Testis (tissue), 3 donors: Measurements from ENCODE around the gene ATP8A1. TPM values are rescaled to one million over a fixed set of nuclear protein-coding genes. Genes with fewer than 3 reads are reported as not detected.

Experiments
- DNase-seq: peaks from one replicate; pipeline ENCODE4 v3.0.0-alpha.2; 2019
- H3K27ac ChIP-seq, 2 donors: fragments of 200-600 bp; sonication (generic); one replicate each; pipeline ENCODE4 v1.5.1; 2019
- H3K27me3 ChIP-seq: fragments of 200-600 bp; sonication (generic); one replicate; pipeline ENCODE4 v1.5.1; 2019
- H3K36me3 ChIP-seq: fragments of 200-600 bp; sonication (generic); one replicate; pipeline ENCODE4 v1.5.1; 2017; ENCODE audit warnings: low read depth; ENCODE audit errors: missing control alignments
- H3K4me1 ChIP-seq: fragments of 200-600 bp; sonication (generic); one replicate; pipeline ENCODE4 v1.5.1; 2019
- H3K4me3 ChIP-seq, 2 donors: fragments of 200-600 bp; sonication (generic); one replicate each; pipeline ENCODE4 v1.5.1; 2017 to 2019
- H3K9me3 ChIP-seq: fragments of 200-600 bp; sonication (generic); one replicate; pipeline ENCODE4 v1.5.1; 2017
- CTCF ChIP-seq, 3 experiments: fragments of 450-650 bp in 2 of 3; fragments of 200-600 bp in 1 of 3; sonication (generic) in 1 of 3; IDR thresholded peaks; one replicate each; pipeline ENCODE4 v1.5.1; 2016 to 2019; ENCODE audit warnings: antibody characterized with exemption in 3 of 3, mild to moderate bottlenecking in 2 of 3, moderate library complexity in 1 of 3
- POLR2A ChIP-seq: fragments of 450-650 bp; IDR thresholded peaks from one replicate; pipeline ENCODE4 v1.6.1; 2017; ENCODE audit warnings: antibody characterized with exemption, mild to moderate bottlenecking, moderate library complexity
- WGBS, 2 donors: methylation state at CpG; one replicate each; pipeline ENCODE4 v1.1.5; 2018; 5-methylcytosine and 5-hydroxymethylcytosine counted together
- intact Hi-C: fragments of 100-400 bp; cut with DNase I; formaldehyde crosslinking; loops from one replicate; pipeline ENCODE4 v1.15.1; 2023; ENCODE audit warnings: low total_unique reads
- polyA plus RNA-seq: library from polyadenylated mRNA; stranded (reverse); fragments of 350-450 nt; fragmentation: Illumina TruSeq; extraction: RNeasy Lipid Tissue Mini Kit (QIAGEN cat#74804); gene quantifications from one replicate; pipeline ENCODE4 v1.2.3, GENCODE V29; 2014; ENCODE audit warnings: low read depth, low replicate concordance; ENCODE audit not compliant: insufficient read depth
- total RNA-seq, 2 donors: library from RNA; depleted of rRNA; stranded (reverse); fragments of >200 nt; gene quantifications; one replicate each; pipeline ENCODE4 v1.2.3, GENCODE V29; 2016

Gene ATP8A1
- total and polyA plus RNA-seq, 3 donors from 2014 or later = 5.5 to 32.5 (median 18.8) TPM

GRCh38 chr4:42460043-42460442 lies 196.9 kb downstream of the ATP8A1 start:
- no peak overlapping the region for H3K4me3 ChIP-seq
- H3K27me3 ChIP-seq = no peaks in the 10 kb centered on the region
- no peak overlapping the region for H3K27ac ChIP-seq
- TF ChIP-seq CTCF (IDR thresholded peaks at IDR 0.05) (no peak), POLR2A (no peak)
- intact Hi-C loops = no loop called here
- H3K4me1 ChIP-seq = no peaks in the 10 kb centered on the region
- H3K36me3 ChIP-seq = no peaks in the 10 kb centered on the region
- DNase-seq = no peak
- 73 to 82% methylated on average over 4 of the region's 4 CpGs for WGBS, 2 donors
- no peaks in the 10 kb centered on the region for H3K9me3 ChIP-seq

DNA sequence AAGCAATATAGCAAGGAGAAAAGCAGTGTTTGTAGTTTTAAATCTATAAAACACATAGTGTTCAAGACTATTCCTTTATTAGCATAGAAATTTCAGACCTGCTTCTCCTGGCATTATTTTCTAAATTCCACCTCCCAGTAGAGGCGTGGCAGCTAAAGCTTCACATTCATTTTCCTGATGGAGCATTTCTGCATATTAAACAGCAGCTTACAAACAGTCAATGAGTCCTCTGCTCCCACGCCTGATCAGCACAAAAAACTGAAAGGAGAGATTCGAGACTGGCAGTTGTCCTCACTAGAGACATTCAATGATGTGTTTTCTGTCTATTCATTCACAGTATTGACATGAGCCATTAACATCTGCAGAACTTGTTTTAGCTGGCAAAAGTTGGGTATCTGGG lies 198.2 kb downstream of the ATP8A1 start:
- H3K36me3 ChIP-seq = no peaks in the 10 kb centered on the region
- WGBS, 2 donors = 81 to 88% methylated on average over 3 of the region's 3 CpGs
- no peak overlapping the region for H3K27ac ChIP-seq
- DNase-seq = no peak
- no peaks in the 10 kb centered on the region for H3K27me3 ChIP-seq
- intact Hi-C loops = no loop called here
- H3K4me3 ChIP-seq = no peak overlapping the region
- H3K4me1 ChIP-seq = no peaks in the 10 kb centered on the region
- TF ChIP-seq CTCF (IDR thresholded peaks at IDR 0.05) = no peak
- TF ChIP-seq POLR2A = no peak
- no peaks in the 10 kb centered on the region for H3K9me3 ChIP-seq

- TF ChIP-seq CTCF (IDR thresholded peaks at IDR 0.05) (no peak), POLR2A (no peak)
- WGBS, 2 donors = 85 to 88% methylated on average over 2 of the region's 2 CpGs
- no peaks in the 10 kb centered on the region for H3K9me3 ChIP-seq
- H3K27me3 ChIP-seq = no peaks in the 10 kb centered on the region
- no peak overlapping the region for H3K4me3 ChIP-seq
- H3K27ac ChIP-seq = no peak overlapping the region
- H3K4me1 ChIP-seq = no peaks in the 10 kb centered on the region
- no peak for DNase-seq
- intact Hi-C loops = no loop called here
- H3K36me3 ChIP-seq = no peaks in the 10 kb centered on the region
Measured at GRCh38 chr4:42454755-42455420, 202.0 kb downstream of the ATP8A1 start.

DNA sequence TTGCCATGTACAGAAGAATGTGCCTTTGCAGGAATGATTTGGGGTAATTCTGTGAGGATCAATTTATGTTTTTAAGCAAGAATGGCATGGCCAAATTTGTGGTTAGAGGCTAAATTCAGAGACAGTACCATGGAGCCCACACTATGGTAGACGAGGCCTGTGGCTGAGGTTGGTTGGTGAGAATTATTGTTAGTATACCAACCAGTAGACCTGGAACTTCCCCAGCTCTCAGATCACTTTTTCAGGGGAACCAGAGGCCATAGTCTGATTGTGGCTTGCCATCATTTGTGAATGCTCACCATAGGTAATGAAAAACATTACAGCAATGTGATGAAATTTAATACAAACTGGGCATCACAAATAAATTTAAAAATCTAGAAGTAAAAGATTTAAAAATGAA lies 203.3 kb downstream of the ATP8A1 start:
- no peaks in the 10 kb centered on the region for H3K36me3 ChIP-seq
- 90% methylated on average over 1 of the region's 1 CpG for WGBS, 2 donors
- no peak overlapping the region for H3K4me3 ChIP-seq
- H3K27ac ChIP-seq = no peak overlapping the region
- DNase-seq = no peak
- no peaks in the 10 kb centered on the region for H3K27me3 ChIP-seq
- no peaks in the 10 kb centered on the region for H3K9me3 ChIP-seq
- TF ChIP-seq CTCF (IDR thresholded peaks at IDR 0.05) (no peak), POLR2A (no peak)
- H3K4me1 ChIP-seq = no peaks in the 10 kb centered on the region
- intact Hi-C loops = no loop called here

GRCh38 chr4:42452823-42453222 lies 204.1 kb downstream of the ATP8A1 start:
- H3K4me3 ChIP-seq = no peak overlapping the region
- H3K36me3 ChIP-seq = no peaks in the 10 kb centered on the region
- DNase-seq = no peak
- H3K27ac ChIP-seq = no peak overlapping the region
- WGBS, 2 donors = 80 to 92% methylated on average over 3 of the region's 3 CpGs
- TF ChIP-seq POLR2A = no peak
- no peak for TF ChIP-seq CTCF (IDR thresholded peaks at IDR 0.05)
- no peaks in the 10 kb centered on the region for H3K4me1 ChIP-seq
- H3K9me3 ChIP-seq = no peaks in the 10 kb centered on the region
- intact Hi-C loops = no loop called here
- H3K27me3 ChIP-seq = no peaks in the 10 kb centered on the region
